Cerebellar nuclear complex (tissue), 1 donor: Measurements from ENCODE around the gene NOL9.
"Not testable (repeated sequence)": the region's sequence is repeated elsewhere in the genome, so short reads cannot be mapped to it uniquely, and the experiment has no call there.

Experiments
- DNase-seq, 2 experiments: peaks; one replicate each; lab custom pipeline; 2025; lab: John Stamatoyannopoulos, UW

Gene NOL9

GRCh38 chr1:6572653-6573383 is 18.5 kb upstream of the NOL9 start:
- DNase-seq: no peak

GRCh38 chr1:6570987-6571386 is 16.7 kb upstream of the NOL9 start:
- DNase-seq: no peak

GRCh38 chr1:6570100-6570499 is 15.8 kb upstream of the NOL9 start:
- no peak for DNase-seq

- no peak for DNase-seq
Observed at GRCh38 chr1:6569033-6569432, 14.7 kb upstream of the NOL9 start.

- no peak for DNase-seq
Observed at GRCh38 chr1:6560267-6560666, 6.0 kb upstream of the NOL9 start.

- DNase-seq: not testable (repeated sequence)
Observed at GRCh38 chr1:6559161-6559560, 4.8 kb upstream of the NOL9 start.

GRCh38 chr1:6557597-6557996 is 3.3 kb upstream of the NOL9 start:
- no peak for DNase-seq

GRCh38 chr1:6554907-6555778 is 830 bp upstream of the NOL9 start, which contains the start of gene TAS1R1:
Gene TAS1R1, plus strand, starts transcription at chr1:6555307. Its CDS starts 67 bp downstream, at chr1:6555374.
- DNase-seq: peak in 1 of 2 experiments; percentile 1

GRCh38 chr1:6547301-6547700 is 7.0 kb downstream of the NOL9 start:
- peak in 1 of 2 experiments; percentile 0 for DNase-seq

- DNase-seq: no peak
Observed at GRCh38 chr1:6546326-6546725, 8.0 kb downstream of the NOL9 start.

GRCh38 chr1:6545276-6546112 is 8.8 kb downstream of the NOL9 start:
- no peak for DNase-seq

GRCh38 chr1:6544831-6545230 is 9.5 kb downstream of the NOL9 start:
- DNase-seq: no peak

- no peak for DNase-seq
Observed at GRCh38 chr1:6538956-6539355, 15.4 kb downstream of the NOL9 start.

GRCh38 chr1:6536291-6536690 is 18.0 kb downstream of the NOL9 start:
- no peak for DNase-seq

- no peak for DNase-seq
Observed at GRCh38 chr1:6535214-6535613, 19.1 kb downstream of the NOL9 start.

GRCh38 chr1:6534248-6534822 is 20.0 kb downstream of the NOL9 start:
- DNase-seq: no peak

GRCh38 chr1:6531996-6532395 is 22.3 kb downstream of the NOL9 start:
- no peak for DNase-seq

GRCh38 chr1:6530504-6531160 is 23.7 kb downstream of the NOL9 start:
- no peak for DNase-seq

GRCh38 chr1:6528492-6528891 is 25.8 kb downstream of the NOL9 start:
- no peak for DNase-seq

GRCh38 chr1:6526316-6526715 is 28.0 kb downstream of the NOL9 start:
- no peak for DNase-seq

GRCh38 chr1:6523566-6523965 is 30.7 kb downstream of the NOL9 start:
- peak in 1 of 2 experiments; percentile 18 for DNase-seq
